HL-60 (cell line): Measurements from ENCODE around the gene HAUS5.

Source experiments
- CTCF ChIP-seq: IDR thresholded peaks from one replicate; pipeline ENCODE4 v1.5.1; 2011; ENCODE audit warnings: low read length, control low read depth, inconsistent platforms; ENCODE audit not compliant: insufficient read depth
- GABPA ChIP-seq: IDR thresholded peaks from 2 replicates; pipeline ENCODE4 v1.6.1; 2012; ENCODE audit warnings: low read depth
- POLR2AphosphoS5 ChIP-seq: IDR thresholded peaks from 2 replicates; pipeline ENCODE4 v1.6.1; 2012; ENCODE audit warnings: low read depth
- TF ChIP-seq, protein P1 (sequence below): IDR thresholded peaks from 2 replicates; pipeline ENCODE4 v1.6.1; 2012; ENCODE audit warnings: low read depth; ENCODE audit not compliant: insufficient replicate concordance

- no peak for TF ChIP-seq CTCF
- TF ChIP-seq, protein P1, sequence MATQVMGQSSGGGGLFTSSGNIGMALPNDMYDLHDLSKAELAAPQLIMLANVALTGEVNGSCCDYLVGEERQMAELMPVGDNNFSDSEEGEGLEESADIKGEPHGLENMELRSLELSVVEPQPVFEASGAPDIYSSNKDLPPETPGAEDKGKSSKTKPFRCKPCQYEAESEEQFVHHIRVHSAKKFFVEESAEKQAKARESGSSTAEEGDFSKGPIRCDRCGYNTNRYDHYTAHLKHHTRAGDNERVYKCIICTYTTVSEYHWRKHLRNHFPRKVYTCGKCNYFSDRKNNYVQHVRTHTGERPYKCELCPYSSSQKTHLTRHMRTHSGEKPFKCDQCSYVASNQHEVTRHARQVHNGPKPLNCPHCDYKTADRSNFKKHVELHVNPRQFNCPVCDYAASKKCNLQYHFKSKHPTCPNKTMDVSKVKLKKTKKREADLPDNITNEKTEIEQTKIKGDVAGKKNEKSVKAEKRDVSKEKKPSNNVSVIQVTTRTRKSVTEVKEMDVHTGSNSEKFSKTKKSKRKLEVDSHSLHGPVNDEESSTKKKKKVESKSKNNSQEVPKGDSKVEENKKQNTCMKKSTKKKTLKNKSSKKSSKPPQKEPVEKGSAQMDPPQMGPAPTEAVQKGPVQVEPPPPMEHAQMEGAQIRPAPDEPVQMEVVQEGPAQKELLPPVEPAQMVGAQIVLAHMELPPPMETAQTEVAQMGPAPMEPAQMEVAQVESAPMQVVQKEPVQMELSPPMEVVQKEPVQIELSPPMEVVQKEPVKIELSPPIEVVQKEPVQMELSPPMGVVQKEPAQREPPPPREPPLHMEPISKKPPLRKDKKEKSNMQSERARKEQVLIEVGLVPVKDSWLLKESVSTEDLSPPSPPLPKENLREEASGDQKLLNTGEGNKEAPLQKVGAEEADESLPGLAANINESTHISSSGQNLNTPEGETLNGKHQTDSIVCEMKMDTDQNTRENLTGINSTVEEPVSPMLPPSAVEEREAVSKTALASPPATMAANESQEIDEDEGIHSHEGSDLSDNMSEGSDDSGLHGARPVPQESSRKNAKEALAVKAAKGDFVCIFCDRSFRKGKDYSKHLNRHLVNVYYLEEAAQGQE: no peak
- TF ChIP-seq POLR2AphosphoS5: no peak
- TF ChIP-seq GABPA: no peak
These were observed 57.0 kb downstream of the HAUS5 start for GRCh38 chr19:35669566-35669965.
